Colonic mucosa (tissue), 4 donors: ENCODE results near the gene BAZ2B. TPM values are rescaled to one million over a fixed set of nuclear protein-coding genes. Genes with fewer than 3 reads are reported as not detected.

Source experiments
- DNase-seq: peaks from one replicate; pipeline ENCODE4 v3.0.0-alpha.2; 2020
- H3K27ac ChIP-seq: fragments of 200-600 bp; one replicate; pipeline ENCODE4 v1.8.0; 2021
- H3K27me3 ChIP-seq: fragments of 200-600 bp; one replicate; pipeline ENCODE4 v1.8.0; 2021
- H3K36me3 ChIP-seq: fragments of 200-600 bp; one replicate; pipeline ENCODE4 v1.8.0; 2021
- H3K4me1 ChIP-seq: fragments of 200-600 bp; one replicate; pipeline ENCODE4 v1.8.0; 2021; ENCODE audit warnings: mild to moderate bottlenecking
- H3K4me3 ChIP-seq: fragments of 200-600 bp; one replicate; pipeline ENCODE4 v1.8.0; 2021
- H3K9ac ChIP-seq, 2 donors: one replicate each; pipeline ENCODE4 v1.7.0; 2013; ENCODE audit warnings: control low read depth in 2 of 2, low read depth in 2 of 2, low read length in 2 of 2
- H3K9me3 ChIP-seq: fragments of 200-600 bp; one replicate; pipeline ENCODE4 v1.8.0; 2021
- CTCF ChIP-seq: fragments of 200-600 bp; IDR thresholded peaks from one replicate; pipeline ENCODE4 v1.8.0; 2022; ENCODE audit warnings: antibody characterized with exemption, mild to moderate bottlenecking
- intact Hi-C: fragments of 100-400 bp; cut with DNase I; formaldehyde crosslinking; loops from one replicate; pipeline ENCODE4 v1.14.1; 2022
- total RNA-seq, 2 donors: library from RNA; stranded (reverse); fragmentation: NEBNext Ultra II Directional in 1 of 2; extraction: Animal tissue kit (Norgen Biotek cat#: 25700) in 1 of 2; gene quantifications; one replicate each; pipeline ENCODE4 v1.2.1, GENCODE V29; 2021
- donor health status: healthy.
- donor health status: DM: no; HTN: no; CAD: no.
- donor health status: DM: no; HTN: no; CAD: no.

The BAZ2B gene
- total RNA-seq, 2 donors from 2014 or later: 36.7 to 60.9 TPM

GRCh38 chr2:159380685-159381239, 235.6 kb downstream of the BAZ2B start:
- TF ChIP-seq CTCF: no peak

GRCh38 chr2:159379181-159379580, 237.2 kb downstream of the BAZ2B start:
- H3K27ac ChIP-seq: no peak overlapping the region
- intact Hi-C loops: loop anchor here (10.0 kb wide), 1 partner anchor 64 kb away; no protein-coding TSS in a partner anchor
- H3K36me3 ChIP-seq: no peaks in the 10 kb centered on the region
- no peaks in the 10 kb centered on the region for H3K9me3 ChIP-seq
- no peaks in the 10 kb centered on the region for H3K27me3 ChIP-seq
- H3K9ac ChIP-seq: no peak overlapping the region
- no peak for DNase-seq
- H3K4me1 ChIP-seq: no peaks in the 10 kb centered on the region
- no peak overlapping the region for H3K4me3 ChIP-seq
- TF ChIP-seq CTCF: no peak

More at GRCh38 chr2:159380685-159381239, 235.6 kb downstream of the BAZ2B start:
- Histone ChIP-seq H3K4me3 (no peak overlapping the region), H3K9ac (no peak overlapping the region), H3K36me3 (no peaks in the 10 kb centered on the region), H3K9me3 (no peaks in the 10 kb centered on the region), H3K4me1 (no peaks in the 10 kb centered on the region), H3K27ac (no peak overlapping the region), H3K27me3 (no peaks in the 10 kb centered on the region)
- DNase-seq: no peak
- intact Hi-C loops: no loop called here

- no peak for DNase-seq
- no peaks in the 10 kb centered on the region for H3K9me3 ChIP-seq
- no peak overlapping the region for H3K4me3 ChIP-seq
- no peaks in the 10 kb centered on the region for H3K27me3 ChIP-seq
- H3K36me3 ChIP-seq: no peaks in the 10 kb centered on the region
- TF ChIP-seq CTCF: no peak
- H3K9ac ChIP-seq: no peak overlapping the region
- no peak overlapping the region for H3K27ac ChIP-seq
- intact Hi-C loops: loop anchor here (10.0 kb wide), 1 partner anchor 60 kb away; no protein-coding TSS in a partner anchor
- no peaks in the 10 kb centered on the region for H3K4me1 ChIP-seq
Observed at GRCh38 chr2:159375241-159375640, 241.1 kb downstream of the BAZ2B start.

GRCh38 chr2:159371506-159371905, 244.8 kb downstream of the BAZ2B start:
- Histone ChIP-seq H3K27ac (no peak overlapping the region), H3K4me1 (no peaks in the 10 kb centered on the region), H3K27me3 (no peaks in the 10 kb centered on the region), H3K4me3 (no peak overlapping the region), H3K9me3 (no peaks in the 10 kb centered on the region), H3K36me3 (no peaks in the 10 kb centered on the region), H3K9ac (no peak overlapping the region)
- no peak for DNase-seq
- intact Hi-C loops: loop anchor here (10.0 kb wide), 1 partner anchor 57 kb away; no protein-coding TSS in a partner anchor
- TF ChIP-seq CTCF: no peak

GRCh38 chr2:159366538-159366937, 249.8 kb downstream of the BAZ2B start:
- Histone ChIP-seq H3K36me3 (no peaks in the 10 kb centered on the region), H3K9me3 (no peaks in the 10 kb centered on the region), H3K27ac (no peak overlapping the region), H3K4me3 (no peak overlapping the region), H3K27me3 (no peaks in the 10 kb centered on the region), H3K4me1 (no peaks in the 10 kb centered on the region), H3K9ac (no peak overlapping the region)
- DNase-seq: no peak
- intact Hi-C loops: no loop called here
- TF ChIP-seq CTCF: no peak
